NB4 (cell line): Measurements from ENCODE around the gene DIPK2B.

Source experiments
- DNase-seq: peaks from one replicate; pipeline ENCODE4 v3.0.0; 2010; ENCODE audit warnings: low read depth
- H3K4me3 ChIP-seq: one replicate; pipeline ENCODE4 v1.5.1; 2011; ENCODE audit warnings: mild to moderate bottlenecking, low read depth, low read length, moderate library complexity
- MYC ChIP-seq: IDR thresholded peaks from 2 replicates; pipeline ENCODE4 v1.6.1; 2011; ENCODE audit warnings: low read depth, low read length
- POLR2A ChIP-seq: IDR thresholded peaks from 2 replicates; pipeline ENCODE4 v1.6.1; 2011; ENCODE audit warnings: mild to moderate bottlenecking; ENCODE audit not compliant: insufficient read length; ENCODE audit errors: extremely low read depth
- TF ChIP-seq, protein P1 (sequence below): IDR thresholded peaks from one replicate; pipeline ENCODE4 v1.5.1; 2012; ENCODE audit warnings: low read depth, low read length
- TF ChIP-seq, protein P2 (sequence below): IDR thresholded peaks from 2 replicates; pipeline ENCODE4 v1.6.1; 2011; ENCODE audit warnings: low read depth, low read length

Gene DIPK2B

DNA sequence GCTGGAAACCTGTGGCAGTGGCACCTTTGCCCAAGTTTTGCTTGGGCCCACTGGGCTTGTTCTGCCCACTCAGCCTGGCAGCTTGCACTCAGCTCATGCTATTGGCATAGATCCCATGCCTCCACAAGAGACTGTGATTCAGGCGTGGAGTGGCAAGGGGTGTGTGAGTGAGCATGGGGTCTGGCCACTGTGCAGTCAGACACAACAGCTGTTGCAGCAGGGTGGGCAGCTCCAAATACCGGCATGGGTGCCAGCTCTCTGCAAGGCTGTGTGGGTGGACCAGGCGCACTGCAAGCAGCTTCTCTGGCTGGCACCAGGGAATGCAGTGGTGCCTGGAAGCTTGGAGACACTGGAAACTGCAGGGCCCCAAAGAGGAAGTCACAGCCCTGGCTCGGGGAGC is 27.4 kb upstream of the DIPK2B start:
- TF ChIP-seq, protein P1, sequence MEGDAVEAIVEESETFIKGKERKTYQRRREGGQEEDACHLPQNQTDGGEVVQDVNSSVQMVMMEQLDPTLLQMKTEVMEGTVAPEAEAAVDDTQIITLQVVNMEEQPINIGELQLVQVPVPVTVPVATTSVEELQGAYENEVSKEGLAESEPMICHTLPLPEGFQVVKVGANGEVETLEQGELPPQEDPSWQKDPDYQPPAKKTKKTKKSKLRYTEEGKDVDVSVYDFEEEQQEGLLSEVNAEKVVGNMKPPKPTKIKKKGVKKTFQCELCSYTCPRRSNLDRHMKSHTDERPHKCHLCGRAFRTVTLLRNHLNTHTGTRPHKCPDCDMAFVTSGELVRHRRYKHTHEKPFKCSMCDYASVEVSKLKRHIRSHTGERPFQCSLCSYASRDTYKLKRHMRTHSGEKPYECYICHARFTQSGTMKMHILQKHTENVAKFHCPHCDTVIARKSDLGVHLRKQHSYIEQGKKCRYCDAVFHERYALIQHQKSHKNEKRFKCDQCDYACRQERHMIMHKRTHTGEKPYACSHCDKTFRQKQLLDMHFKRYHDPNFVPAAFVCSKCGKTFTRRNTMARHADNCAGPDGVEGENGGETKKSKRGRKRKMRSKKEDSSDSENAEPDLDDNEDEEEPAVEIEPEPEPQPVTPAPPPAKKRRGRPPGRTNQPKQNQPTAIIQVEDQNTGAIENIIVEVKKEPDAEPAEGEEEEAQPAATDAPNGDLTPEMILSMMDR: no peak
- TF ChIP-seq, protein P2, sequence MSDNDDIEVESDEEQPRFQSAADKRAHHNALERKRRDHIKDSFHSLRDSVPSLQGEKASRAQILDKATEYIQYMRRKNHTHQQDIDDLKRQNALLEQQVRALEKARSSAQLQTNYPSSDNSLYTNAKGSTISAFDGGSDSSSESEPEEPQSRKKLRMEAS: no peak
- TF ChIP-seq POLR2A (no peak), MYC (no peak)
- DNase-seq: no peak
- H3K4me3 ChIP-seq: no peak overlapping the region

DNA sequence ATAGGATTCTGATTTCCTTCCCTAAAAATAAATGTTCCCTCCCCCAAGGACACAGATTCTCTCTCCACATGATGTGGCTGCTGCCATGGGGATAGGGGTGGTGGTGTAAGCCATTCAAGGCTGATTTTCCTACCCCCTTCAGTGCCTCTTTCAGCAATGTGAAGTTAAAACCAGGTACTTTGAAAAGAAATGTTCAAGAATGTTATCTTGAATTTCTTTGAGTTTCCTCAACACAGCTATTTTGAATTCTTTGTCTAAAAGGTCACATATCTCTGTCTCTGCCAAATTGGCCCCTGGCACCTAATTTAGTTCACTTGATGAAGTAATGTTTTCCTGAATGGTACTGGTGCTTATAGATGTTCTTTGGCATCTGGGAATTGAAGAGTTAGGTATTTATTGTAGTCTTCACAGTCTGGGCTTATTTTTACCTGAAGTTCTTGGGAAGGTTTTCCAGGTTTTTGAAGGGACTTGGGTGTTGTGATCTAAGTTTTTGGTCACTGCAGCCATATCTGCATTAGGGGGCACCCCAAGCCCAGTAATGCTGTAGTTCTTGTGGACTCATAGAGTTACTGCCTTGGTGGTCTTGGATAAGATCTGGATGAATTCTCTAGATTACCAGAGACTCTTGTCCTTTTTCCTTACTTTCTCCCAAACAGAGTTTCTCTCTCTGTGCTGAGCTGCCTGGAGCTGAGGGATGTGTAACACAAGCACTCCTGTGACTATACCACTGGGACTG is 7.6 kb upstream of the DIPK2B start:
- H3K4me3 ChIP-seq: no peak overlapping the region
- DNase-seq: no peak
- TF ChIP-seq MYC (no peak), POLR2A (no peak)
- TF ChIP-seq, protein P2: no peak
- TF ChIP-seq, protein P1: no peak

DNA sequence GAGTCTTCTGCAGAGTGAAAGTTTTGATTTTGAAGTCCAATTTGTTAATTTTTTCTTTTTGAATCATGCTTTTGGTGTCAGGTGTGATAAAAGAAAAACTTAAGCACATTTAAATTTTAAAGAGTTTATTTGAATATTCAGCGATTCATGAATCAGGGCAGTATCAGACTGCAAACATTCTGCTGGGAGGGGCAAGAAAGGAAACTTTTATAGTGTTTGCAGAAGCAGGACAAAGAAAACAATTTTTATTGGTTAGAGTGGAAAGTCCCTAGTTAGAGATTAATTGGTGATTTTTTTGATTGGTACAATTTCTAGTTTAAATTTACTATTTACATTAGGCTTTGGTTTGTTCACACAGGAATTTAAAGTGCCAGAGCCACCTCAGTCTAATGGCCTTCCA is 1.5 kb upstream of the DIPK2B start:
- no peak for TF ChIP-seq MYC
- TF ChIP-seq, protein P2: no peak
- no peak for TF ChIP-seq POLR2A
- TF ChIP-seq, protein P1: no peak
- H3K4me3 ChIP-seq: no peak overlapping the region
- no peak for DNase-seq

DNA sequence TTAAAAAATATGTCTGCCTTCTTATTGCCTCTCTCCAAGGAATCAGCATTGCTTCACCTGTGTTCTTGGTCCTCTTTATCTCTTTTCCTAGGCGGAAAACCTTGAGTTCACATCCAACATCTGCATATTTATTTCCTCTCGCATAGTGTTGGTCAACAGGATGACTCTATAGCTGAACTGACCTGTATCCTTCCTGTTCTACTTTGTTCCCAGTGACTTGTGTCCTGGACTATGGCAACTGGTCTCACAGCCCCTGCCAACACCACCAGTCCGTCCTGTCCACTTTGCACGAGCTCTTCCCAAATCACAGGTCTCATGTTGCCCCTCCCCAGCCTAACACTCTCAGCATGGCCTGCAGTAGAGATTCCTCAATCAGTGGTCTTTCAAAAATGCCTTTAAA is 2.0 kb downstream of the DIPK2B start:
- H3K4me3 ChIP-seq: no peak overlapping the region
- no peak for TF ChIP-seq POLR2A
- TF ChIP-seq, protein P1: no peak
- TF ChIP-seq, protein P2: no peak
- TF ChIP-seq MYC: no peak
- no peak for DNase-seq

DNA sequence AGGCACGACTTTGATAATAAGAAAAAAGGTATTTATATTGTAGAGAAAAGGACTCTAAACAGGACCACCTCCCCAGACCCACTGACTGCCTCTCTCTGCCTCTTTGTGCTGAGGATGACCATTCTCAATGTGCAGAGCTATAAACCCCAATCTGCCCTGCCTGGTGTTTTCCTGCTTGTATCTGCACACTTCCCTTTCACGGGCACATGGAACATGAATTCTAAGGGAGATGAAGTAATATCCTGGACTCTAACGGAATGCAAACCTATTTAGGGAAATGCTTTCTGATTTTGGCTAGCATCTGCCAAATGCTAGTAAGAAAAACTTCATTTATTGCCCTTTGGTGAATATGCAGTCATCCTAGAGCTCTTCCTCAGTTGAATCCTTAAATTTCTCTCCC is 2.4 kb downstream of the DIPK2B start:
- no peak for DNase-seq
- no peak overlapping the region for H3K4me3 ChIP-seq
- TF ChIP-seq POLR2A (no peak), MYC (no peak)
- TF ChIP-seq, protein P2: no peak
- TF ChIP-seq, protein P1: no peak
